Endothelial cell (in vitro differentiated cells): Measurements from ENCODE around the gene NID2. TPM values are rescaled to one million over a fixed set of nuclear protein-coding genes. Genes with fewer than 3 reads are reported as not detected.

ENCODE experiments used
- DNase-seq: peaks from one replicate; pipeline ENCODE4 v3.0.0; 2021; ENCODE audit warnings: low spot score
- H3K27ac Mint-ChIP-seq: one replicate; pipeline ENCODE4 v1.8.0; 2021; ENCODE audit warnings: mixed read lengths, inconsistent platforms; ENCODE audit not compliant: unreplicated experiment
- H3K27me3 Mint-ChIP-seq: one replicate; pipeline ENCODE4 v1.8.0; 2021; ENCODE audit warnings: mild to moderate bottlenecking, moderate library complexity, mixed read lengths, inconsistent platforms; ENCODE audit not compliant: unreplicated experiment
- H3K36me3 Mint-ChIP-seq: one replicate; pipeline ENCODE4 v1.8.0; 2021; ENCODE audit warnings: mild to moderate bottlenecking, low read depth, mixed read lengths, inconsistent platforms; ENCODE audit not compliant: unreplicated experiment
- H3K4me1 Mint-ChIP-seq: one replicate; pipeline ENCODE4 v1.8.0; 2021; ENCODE audit warnings: mild to moderate bottlenecking, mixed read lengths, inconsistent platforms; ENCODE audit not compliant: unreplicated experiment
- H3K4me3 Mint-ChIP-seq: one replicate; pipeline ENCODE4 v1.8.0; 2021; ENCODE audit warnings: mild to moderate bottlenecking, mixed read lengths, inconsistent platforms; ENCODE audit not compliant: unreplicated experiment
- H3K9me3 Mint-ChIP-seq: one replicate; pipeline ENCODE4 v1.8.0; 2021; ENCODE audit warnings: mixed read lengths, inconsistent platforms; ENCODE audit not compliant: unreplicated experiment
- CTCF ChIP-seq: fragments of 200-600 bp; sonication (generic); IDR thresholded peaks from one replicate; pipeline ENCODE4 v1.5.0; 2021; ENCODE audit warnings: antibody characterized with exemption; ENCODE audit not compliant: unreplicated experiment
- total RNA-seq: library from RNA; stranded (reverse); fragmentation: NEBNext Ultra II Directional; extraction: Animal tissue kit (Norgen Biotek cat#: 25700); gene quantifications from one replicate; pipeline ENCODE4 v1.2.1, GENCODE V29; 2021; ENCODE audit not compliant: unreplicated experiment

NID2 gene
- total RNA-seq, 1 donor from 2014 or later = 80.8 TPM

DNA sequence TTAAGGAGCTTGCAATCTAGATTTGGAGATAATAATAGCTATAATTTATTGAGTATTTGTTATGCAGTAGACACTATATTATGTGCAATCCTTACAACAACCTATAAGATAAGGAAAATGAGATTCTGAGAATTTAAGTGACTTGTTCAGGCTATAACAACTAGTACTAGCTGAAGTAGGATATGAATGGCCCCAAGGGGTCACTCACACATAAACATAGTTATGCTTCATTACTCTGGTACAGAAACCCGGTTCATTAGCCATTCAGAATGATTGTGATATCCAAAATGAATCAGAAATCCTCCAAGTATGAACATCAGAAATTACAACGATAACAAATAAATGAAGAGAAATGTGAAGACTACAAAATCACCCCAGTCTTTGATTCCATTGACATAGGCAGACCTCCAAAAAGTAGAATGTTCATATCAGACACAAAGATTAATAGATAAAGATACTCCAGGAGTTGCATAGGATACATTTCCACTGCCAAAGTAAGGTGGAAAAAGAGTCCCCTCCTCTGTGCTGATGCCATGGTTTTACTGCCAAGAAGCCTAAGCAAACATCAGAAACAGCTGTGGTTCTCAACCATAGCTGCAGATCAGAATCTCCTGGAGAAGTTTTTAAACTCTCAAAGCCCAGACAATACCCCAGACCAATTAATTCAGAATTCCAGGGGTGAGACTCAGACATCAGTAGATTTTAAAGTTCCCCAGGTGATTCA, 8.6 kb upstream of the NID2 start:
- no peak for DNase-seq
- no peaks in the 10 kb centered on the region for H3K27me3 Mint-ChIP-seq
- H3K4me1 Mint-ChIP-seq = peaks cover 1% of the 10 kb centered on the region
- no peak overlapping the region for H3K27ac Mint-ChIP-seq
- no peaks in the 10 kb centered on the region for H3K9me3 Mint-ChIP-seq
- TF ChIP-seq CTCF = no peak
- no peak overlapping the region for H3K4me3 Mint-ChIP-seq
- no peaks in the 10 kb centered on the region for H3K36me3 Mint-ChIP-seq

- no peak for DNase-seq
- Mint-ChIP-seq H3K27ac (no peak overlapping the region), H3K36me3 (no peaks in the 10 kb centered on the region), H3K4me1 (peaks cover 4% of the 10 kb centered on the region), H3K4me3 (no peak overlapping the region), H3K9me3 (no peaks in the 10 kb centered on the region), H3K27me3 (peaks cover under 1% of the 10 kb centered on the region)
- no peak for TF ChIP-seq CTCF
These were observed 7.5 kb upstream of the NID2 start for GRCh38 chr14:52076334-52076733.

- Mint-ChIP-seq H3K27me3 (peaks cover 2% of the 10 kb centered on the region), H3K4me3 (no peak overlapping the region), H3K36me3 (no peaks in the 10 kb centered on the region), H3K9me3 (no peaks in the 10 kb centered on the region), H3K4me1 (peaks cover 7% of the 10 kb centered on the region), H3K27ac (no peak overlapping the region)
- no peak for TF ChIP-seq CTCF
- DNase-seq = no peak
These were observed 6.5 kb upstream of the NID2 start for GRCh38 chr14:52075371-52075770.

GRCh38 chr14:52073251-52073650, 4.4 kb upstream of the NID2 start:
- H3K9me3 Mint-ChIP-seq = no peaks in the 10 kb centered on the region

More at GRCh38 chr14:52073251-52073650, 4.4 kb upstream of the NID2 start:
- H3K4me1 Mint-ChIP-seq = peaks cover 14% of the 10 kb centered on the region
- H3K36me3 Mint-ChIP-seq = no peaks in the 10 kb centered on the region
- H3K4me3 Mint-ChIP-seq = no peak overlapping the region
- H3K27ac Mint-ChIP-seq = no peak overlapping the region
- TF ChIP-seq CTCF = no peak
- peaks cover 2% of the 10 kb centered on the region for H3K27me3 Mint-ChIP-seq
- DNase-seq = no peak
